GM19467 (cell line): ENCODE measurements around the gene TNPO2.

Experiments used
- ATAC-seq: cut with Tn5 transposase; IDR thresholded peaks from one replicate; pipeline ENCODE4 v1.9.1; 2021; ENCODE audit warnings: mild to moderate bottlenecking, moderate library complexity; ENCODE audit not compliant: unreplicated experiment

TNPO2 gene

GRCh38 chr19:12652219-12652618 is 71.5 kb downstream of the TNPO2 start:
- no peak for ATAC-seq

GRCh38 chr19:12649941-12650340 is 73.8 kb downstream of the TNPO2 start:
- ATAC-seq, result no peak
